H1 (cell line): Measurements from ENCODE around the gene SEL1L3.

Experiments used
- CTCF ChIP-seq, 3 experiments: IDR thresholded peaks; 1 replicate in 2 of 3; 2 replicates in 1 of 3; pipeline versions ENCODE4 v1.5.1 to v1.6.1; 2011; ENCODE audit warnings: low read length in 3 of 3, mild to moderate bottlenecking in 3 of 3, inconsistent platforms in 2 of 3, low read depth in 1 of 3, moderate library complexity in 1 of 3; ENCODE audit not compliant: insufficient read depth in 1 of 3; ENCODE audit errors: control extremely low read depth in 1 of 3
- EZH2 ChIP-seq: fragments of 200-600 bp; sonication (generic); IDR thresholded peaks from 2 replicates; pipeline ENCODE4 v1.7.1; 2012; ENCODE audit warnings: low read depth, mild to moderate bottlenecking, moderate library complexity, low read length, inconsistent platforms; ENCODE audit not compliant: severe bottlenecking
- TCF12 ChIP-seq: IDR thresholded peaks from 2 replicates; pipeline ENCODE4 v1.6.1; 2011; ENCODE audit warnings: low read depth, mild to moderate bottlenecking, low read length

GRCh38 chr4:25845841-25846653, 16.7 kb downstream of the SEL1L3 start:
- TF ChIP-seq EZH2 (no peak), CTCF (IDR thresholded peaks at IDR 0.05; ENCODE audit: control extremely low read depth in 1 of 3, insufficient read depth in 1 of 3, low read depth in 1 of 3, low read length in 3 of 3) (no peak), TCF12 (no peak)
